ENCODE data around the gene CKAP5. TPM values are rescaled to one million over a fixed set of nuclear protein-coding genes. Genes with fewer than 3 reads are reported as not detected.

CKAP5 gene
- total RNA-seq, 1 experiment from 2014 or later, result 171 TPM

DNA sequence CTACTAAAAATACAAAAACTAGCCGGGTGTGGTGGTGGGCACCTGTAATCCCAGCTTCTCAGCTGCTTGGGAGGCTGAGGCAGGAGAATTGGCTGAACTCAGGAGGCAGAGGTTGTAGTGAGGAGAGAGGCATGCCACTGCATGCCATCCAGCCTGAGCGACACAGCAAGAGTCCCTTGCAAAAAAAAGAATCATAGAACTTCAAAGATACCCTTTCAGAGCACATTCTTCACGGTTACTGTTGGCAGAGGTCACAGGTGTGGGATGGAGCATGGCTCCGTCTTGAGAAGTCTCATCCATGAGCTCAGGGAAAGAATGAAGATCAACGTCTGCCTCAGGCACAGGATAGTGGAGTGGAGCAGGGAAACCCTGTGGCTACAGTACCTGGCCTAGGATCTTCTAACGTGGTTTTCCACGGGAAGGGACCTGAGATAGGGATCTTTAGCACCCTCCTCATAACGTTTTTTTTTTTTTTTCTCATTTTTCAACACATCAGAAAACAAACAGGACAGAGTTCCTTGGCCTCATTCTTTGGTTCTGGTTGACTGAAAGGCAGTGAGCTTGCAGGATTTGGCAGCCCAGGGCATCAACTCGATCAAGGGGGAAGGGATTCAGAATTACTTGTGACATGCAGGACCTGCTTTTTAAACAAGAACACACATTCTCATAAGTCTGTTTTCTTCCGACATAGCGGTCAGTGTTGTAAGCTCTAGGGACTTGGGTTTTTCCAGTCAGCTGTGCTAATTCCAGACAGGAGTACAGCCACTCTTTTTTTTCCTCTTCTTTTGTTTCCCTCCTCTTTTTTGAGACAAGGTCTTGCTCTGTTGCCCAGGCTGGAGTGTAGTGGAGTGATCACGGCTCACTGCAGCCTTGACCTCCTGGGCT lies 104.2 kb downstream of the CKAP5 start:
- ChIA-PET CTCF (interaction anchor here (0.5 kb wide), 1 partner anchor 15 kb away, joined by 3 read pairs; no protein-coding TSS in a partner anchor), POLR2A (no interaction called here)
- Mint-ChIP-seq H3K27ac (peak overlapping the region; percentile 20; the same call in 1 of the 2 replicates), H3K4me1 (peaks cover 5% of the 10 kb centered on the region; the same call in 1 of the 2 replicates), H3K36me3 (peaks cover 54% of the 10 kb centered on the region), H3K27me3 (ENCODE audit: low read depth) (no peaks in the 10 kb centered on the region; the same call in 1 of the 2 replicates), H3K4me3 (no peak overlapping the region), H3K9me3 (no peaks in the 10 kb centered on the region)
- DNase-seq (ENCODE audit: low spot score) (no peak), ATAC-seq (no peak)
- TF ChIP-seq ZNF423 (CRISPR knock-in tag; IDR thresholded peaks at IDR 0.05), result no peak
- TF ChIP-seq, protein P1, sequence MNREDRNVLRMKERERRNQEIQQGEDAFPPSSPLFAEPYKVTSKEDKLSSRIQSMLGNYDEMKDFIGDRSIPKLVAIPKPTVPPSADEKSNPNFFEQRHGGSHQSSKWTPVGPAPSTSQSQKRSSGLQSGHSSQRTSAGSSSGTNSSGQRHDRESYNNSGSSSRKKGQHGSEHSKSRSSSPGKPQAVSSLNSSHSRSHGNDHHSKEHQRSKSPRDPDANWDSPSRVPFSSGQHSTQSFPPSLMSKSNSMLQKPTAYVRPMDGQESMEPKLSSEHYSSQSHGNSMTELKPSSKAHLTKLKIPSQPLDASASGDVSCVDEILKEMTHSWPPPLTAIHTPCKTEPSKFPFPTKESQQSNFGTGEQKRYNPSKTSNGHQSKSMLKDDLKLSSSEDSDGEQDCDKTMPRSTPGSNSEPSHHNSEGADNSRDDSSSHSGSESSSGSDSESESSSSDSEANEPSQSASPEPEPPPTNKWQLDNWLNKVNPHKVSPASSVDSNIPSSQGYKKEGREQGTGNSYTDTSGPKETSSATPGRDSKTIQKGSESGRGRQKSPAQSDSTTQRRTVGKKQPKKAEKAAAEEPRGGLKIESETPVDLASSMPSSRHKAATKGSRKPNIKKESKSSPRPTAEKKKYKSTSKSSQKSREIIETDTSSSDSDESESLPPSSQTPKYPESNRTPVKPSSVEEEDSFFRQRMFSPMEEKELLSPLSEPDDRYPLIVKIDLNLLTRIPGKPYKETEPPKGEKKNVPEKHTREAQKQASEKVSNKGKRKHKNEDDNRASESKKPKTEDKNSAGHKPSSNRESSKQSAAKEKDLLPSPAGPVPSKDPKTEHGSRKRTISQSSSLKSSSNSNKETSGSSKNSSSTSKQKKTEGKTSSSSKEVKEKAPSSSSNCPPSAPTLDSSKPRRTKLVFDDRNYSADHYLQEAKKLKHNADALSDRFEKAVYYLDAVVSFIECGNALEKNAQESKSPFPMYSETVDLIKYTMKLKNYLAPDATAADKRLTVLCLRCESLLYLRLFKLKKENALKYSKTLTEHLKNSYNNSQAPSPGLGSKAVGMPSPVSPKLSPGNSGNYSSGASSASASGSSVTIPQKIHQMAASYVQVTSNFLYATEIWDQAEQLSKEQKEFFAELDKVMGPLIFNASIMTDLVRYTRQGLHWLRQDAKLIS (CRISPR knock-in tag; IDR thresholded peaks at IDR 0.05; ENCODE audit: borderline replicate concordance), result no peak
- no peak for TF ChIP-seq ETV6 (CRISPR knock-in tag; IDR thresholded peaks at IDR 0.05)
- no peak for TF ChIP-seq ATF1 (CRISPR knock-in tag; IDR thresholded peaks at IDR 0.05)
- TF ChIP-seq, protein P2, sequence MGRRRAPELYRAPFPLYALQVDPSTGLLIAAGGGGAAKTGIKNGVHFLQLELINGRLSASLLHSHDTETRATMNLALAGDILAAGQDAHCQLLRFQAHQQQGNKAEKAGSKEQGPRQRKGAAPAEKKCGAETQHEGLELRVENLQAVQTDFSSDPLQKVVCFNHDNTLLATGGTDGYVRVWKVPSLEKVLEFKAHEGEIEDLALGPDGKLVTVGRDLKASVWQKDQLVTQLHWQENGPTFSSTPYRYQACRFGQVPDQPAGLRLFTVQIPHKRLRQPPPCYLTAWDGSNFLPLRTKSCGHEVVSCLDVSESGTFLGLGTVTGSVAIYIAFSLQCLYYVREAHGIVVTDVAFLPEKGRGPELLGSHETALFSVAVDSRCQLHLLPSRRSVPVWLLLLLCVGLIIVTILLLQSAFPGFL (CRISPR knock-in tag; IDR thresholded peaks at IDR 0.05; ENCODE audit: borderline replicate concordance), result no peak
- TF ChIP-seq, protein P3, sequence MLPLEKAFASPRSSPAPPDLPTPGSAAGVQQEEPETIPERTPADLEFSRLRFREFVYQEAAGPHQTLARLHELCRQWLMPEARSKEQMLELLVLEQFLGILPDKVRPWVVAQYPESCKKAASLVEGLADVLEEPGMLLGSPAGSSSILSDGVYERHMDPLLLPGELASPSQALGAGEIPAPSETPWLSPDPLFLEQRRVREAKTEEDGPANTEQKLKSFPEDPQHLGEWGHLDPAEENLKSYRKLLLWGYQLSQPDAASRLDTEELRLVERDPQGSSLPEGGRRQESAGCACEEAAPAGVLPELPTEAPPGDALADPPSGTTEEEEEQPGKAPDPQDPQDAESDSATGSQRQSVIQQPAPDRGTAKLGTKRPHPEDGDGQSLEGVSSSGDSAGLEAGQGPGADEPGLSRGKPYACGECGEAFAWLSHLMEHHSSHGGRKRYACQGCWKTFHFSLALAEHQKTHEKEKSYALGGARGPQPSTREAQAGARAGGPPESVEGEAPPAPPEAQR (CRISPR knock-in tag; IDR thresholded peaks at IDR 0.05), result no peak

DNA sequence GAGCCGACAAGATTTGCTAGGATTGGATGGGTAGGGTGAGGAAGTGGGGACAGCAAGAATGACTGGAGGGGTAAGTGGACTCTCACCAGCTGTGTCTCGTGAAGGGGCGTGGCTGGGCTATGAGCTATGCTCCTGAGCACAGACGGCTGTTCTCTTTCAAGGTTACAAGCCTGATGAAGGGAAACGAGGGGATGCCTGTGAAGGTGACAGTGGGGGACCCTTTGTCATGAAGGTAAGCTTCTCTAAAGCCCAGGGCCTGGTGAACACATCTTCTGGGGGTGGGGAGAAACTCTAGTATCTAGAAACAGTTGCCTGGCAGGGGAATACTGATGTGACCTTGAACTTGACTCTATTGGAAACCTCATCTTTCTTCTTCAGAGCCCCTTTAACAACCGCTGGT lies 107.2 kb downstream of the CKAP5 start:
- Mint-ChIP-seq H3K4me3 (no peak overlapping the region), H3K4me1 (peaks cover 5% of the 10 kb centered on the region; the same call in 1 of the 2 replicates), H3K27me3 (ENCODE audit: low read depth) (no peaks in the 10 kb centered on the region; the same call in 1 of the 2 replicates), H3K9me3 (no peaks in the 10 kb centered on the region), H3K27ac (no peak overlapping the region), H3K36me3 (peaks cover 32% of the 10 kb centered on the region)
- TF ChIP-seq, protein P4, sequence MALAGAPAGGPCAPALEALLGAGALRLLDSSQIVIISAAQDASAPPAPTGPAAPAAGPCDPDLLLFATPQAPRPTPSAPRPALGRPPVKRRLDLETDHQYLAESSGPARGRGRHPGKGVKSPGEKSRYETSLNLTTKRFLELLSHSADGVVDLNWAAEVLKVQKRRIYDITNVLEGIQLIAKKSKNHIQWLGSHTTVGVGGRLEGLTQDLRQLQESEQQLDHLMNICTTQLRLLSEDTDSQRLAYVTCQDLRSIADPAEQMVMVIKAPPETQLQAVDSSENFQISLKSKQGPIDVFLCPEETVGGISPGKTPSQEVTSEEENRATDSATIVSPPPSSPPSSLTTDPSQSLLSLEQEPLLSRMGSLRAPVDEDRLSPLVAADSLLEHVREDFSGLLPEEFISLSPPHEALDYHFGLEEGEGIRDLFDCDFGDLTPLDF (CRISPR knock-in tag; IDR thresholded peaks at IDR 0.05), result no peak
- TF ChIP-seq JAZF1 (CRISPR knock-in tag; IDR thresholded peaks at IDR 0.05) (no peak), ZNF671 (CRISPR knock-in tag; IDR thresholded peaks at IDR 0.05) (no peak), TP53 (CRISPR knock-in tag; IDR thresholded peaks at IDR 0.05) (no peak), FOXP1 (CRISPR knock-in tag; IDR thresholded peaks at IDR 0.05; ENCODE audit: borderline replicate concordance) (no peak), ATF1 (CRISPR knock-in tag; IDR thresholded peaks at IDR 0.05) (no peak)
- TF ChIP-seq, protein P5, sequence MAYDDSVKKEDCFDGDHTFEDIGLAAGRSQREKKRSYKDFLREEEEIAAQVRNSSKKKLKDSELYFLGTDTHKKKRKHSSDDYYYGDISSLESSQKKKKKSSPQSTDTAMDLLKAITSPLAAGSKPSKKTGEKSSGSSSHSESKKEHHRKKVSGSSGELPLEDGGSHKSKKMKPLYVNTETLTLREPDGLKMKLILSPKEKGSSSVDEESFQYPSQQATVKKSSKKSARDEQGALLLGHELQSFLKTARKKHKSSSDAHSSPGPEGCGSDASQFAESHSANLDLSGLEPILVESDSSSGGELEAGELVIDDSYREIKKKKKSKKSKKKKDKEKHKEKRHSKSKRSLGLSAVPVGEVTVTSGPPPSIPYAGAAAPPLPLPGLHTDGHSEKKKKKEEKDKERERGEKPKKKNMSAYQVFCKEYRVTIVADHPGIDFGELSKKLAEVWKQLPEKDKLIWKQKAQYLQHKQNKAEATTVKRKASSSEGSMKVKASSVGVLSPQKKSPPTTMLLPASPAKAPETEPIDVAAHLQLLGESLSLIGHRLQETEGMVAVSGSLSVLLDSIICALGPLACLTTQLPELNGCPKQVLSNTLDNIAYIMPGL (CRISPR knock-in tag; IDR thresholded peaks at IDR 0.05), result no peak
- TF ChIP-seq, protein P6, sequence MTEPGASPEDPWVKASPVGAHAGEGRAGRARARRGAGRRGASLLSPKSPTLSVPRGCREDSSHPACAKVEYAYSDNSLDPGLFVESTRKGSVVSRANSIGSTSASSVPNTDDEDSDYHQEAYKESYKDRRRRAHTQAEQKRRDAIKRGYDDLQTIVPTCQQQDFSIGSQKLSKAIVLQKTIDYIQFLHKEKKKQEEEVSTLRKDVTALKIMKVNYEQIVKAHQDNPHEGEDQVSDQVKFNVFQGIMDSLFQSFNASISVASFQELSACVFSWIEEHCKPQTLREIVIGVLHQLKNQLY (CRISPR knock-in tag; IDR thresholded peaks at IDR 0.05), result no peak
- TF ChIP-seq, protein P7, sequence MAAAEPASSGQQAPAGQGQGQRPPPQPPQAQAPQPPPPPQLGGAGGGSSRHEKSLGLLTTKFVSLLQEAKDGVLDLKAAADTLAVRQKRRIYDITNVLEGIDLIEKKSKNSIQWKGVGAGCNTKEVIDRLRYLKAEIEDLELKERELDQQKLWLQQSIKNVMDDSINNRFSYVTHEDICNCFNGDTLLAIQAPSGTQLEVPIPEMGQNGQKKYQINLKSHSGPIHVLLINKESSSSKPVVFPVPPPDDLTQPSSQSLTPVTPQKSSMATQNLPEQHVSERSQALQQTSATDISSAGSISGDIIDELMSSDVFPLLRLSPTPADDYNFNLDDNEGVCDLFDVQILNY (CRISPR knock-in tag; IDR thresholded peaks at IDR 0.05), result no peak
- TF ChIP-seq, protein P8, sequence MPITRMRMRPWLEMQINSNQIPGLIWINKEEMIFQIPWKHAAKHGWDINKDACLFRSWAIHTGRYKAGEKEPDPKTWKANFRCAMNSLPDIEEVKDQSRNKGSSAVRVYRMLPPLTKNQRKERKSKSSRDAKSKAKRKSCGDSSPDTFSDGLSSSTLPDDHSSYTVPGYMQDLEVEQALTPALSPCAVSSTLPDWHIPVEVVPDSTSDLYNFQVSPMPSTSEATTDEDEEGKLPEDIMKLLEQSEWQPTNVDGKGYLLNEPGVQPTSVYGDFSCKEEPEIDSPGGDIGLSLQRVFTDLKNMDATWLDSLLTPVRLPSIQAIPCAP (CRISPR knock-in tag; IDR thresholded peaks at IDR 0.05), result no peak
- TF ChIP-seq, protein P9, sequence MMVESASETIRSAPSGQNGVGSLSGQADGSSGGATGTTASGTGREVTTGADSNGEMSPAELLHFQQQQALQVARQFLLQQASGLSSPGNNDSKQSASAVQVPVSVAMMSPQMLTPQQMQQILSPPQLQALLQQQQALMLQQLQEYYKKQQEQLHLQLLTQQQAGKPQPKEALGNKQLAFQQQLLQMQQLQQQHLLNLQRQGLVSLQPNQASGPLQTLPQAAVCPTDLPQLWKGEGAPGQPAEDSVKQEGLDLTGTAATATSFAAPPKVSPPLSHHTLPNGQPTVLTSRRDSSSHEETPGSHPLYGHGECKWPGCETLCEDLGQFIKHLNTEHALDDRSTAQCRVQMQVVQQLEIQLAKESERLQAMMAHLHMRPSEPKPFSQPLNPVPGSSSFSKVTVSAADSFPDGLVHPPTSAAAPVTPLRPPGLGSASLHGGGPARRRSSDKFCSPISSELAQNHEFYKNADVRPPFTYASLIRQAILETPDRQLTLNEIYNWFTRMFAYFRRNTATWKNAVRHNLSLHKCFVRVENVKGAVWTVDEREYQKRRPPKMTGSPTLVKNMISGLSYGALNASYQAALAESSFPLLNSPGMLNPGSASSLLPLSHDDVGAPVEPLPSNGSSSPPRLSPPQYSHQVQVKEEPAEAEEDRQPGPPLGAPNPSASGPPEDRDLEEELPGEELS (CRISPR knock-in tag; IDR thresholded peaks at IDR 0.05), result no peak
- CTCF ChIA-PET, result no interaction called here
- POLR2A ChIA-PET, result no interaction called here
- DNase-seq (ENCODE audit: low spot score) (no peak), ATAC-seq (peak; percentile 64)
